M059J (cell line): Measurements from ENCODE around the gene OGFOD3. TPM values are rescaled to one million over a fixed set of nuclear protein-coding genes. Genes with fewer than 3 reads are reported as not detected.
"Not testable (repeated sequence)": the region's sequence is repeated elsewhere in the genome, so short reads cannot be mapped to it uniquely, and the experiment has no call there.

ENCODE experiments used
- DNase-seq: peaks from one replicate; pipeline ENCODE4 v3.0.0-alpha.2; 2012; ENCODE audit warnings: low read depth
- total RNA-seq: library from RNA; depleted of rRNA; stranded (reverse); fragments of >200 nt; shearing (Covaris generic); gene quantifications from 2 replicates; pipeline ENCODE4 v1.2.3, GENCODE V29; 2014

Gene OGFOD3
- total RNA-seq, 1 experiment from 2014 or later: 57.7 TPM

DNA sequence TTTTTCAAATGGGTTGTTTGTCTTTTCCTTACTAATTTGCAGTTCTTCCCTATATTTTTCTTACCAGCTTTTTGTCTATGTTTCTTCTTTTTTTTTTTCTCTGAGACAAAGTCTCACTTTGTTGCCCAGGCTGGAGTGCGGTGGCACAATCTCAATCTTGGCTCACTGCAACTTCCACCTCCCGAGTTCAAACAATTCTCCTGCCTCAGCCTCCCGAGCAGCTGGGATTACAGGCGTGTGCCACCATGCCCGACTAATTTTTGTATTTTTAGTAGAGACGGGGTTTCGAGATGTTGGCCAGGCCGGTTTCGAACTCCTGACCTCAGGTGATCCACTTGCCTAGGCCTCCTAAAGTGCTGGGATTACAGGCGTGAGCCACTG, 45.3 kb downstream of the OGFOD3 start:
- not testable (repeated sequence) for DNase-seq

DNA sequence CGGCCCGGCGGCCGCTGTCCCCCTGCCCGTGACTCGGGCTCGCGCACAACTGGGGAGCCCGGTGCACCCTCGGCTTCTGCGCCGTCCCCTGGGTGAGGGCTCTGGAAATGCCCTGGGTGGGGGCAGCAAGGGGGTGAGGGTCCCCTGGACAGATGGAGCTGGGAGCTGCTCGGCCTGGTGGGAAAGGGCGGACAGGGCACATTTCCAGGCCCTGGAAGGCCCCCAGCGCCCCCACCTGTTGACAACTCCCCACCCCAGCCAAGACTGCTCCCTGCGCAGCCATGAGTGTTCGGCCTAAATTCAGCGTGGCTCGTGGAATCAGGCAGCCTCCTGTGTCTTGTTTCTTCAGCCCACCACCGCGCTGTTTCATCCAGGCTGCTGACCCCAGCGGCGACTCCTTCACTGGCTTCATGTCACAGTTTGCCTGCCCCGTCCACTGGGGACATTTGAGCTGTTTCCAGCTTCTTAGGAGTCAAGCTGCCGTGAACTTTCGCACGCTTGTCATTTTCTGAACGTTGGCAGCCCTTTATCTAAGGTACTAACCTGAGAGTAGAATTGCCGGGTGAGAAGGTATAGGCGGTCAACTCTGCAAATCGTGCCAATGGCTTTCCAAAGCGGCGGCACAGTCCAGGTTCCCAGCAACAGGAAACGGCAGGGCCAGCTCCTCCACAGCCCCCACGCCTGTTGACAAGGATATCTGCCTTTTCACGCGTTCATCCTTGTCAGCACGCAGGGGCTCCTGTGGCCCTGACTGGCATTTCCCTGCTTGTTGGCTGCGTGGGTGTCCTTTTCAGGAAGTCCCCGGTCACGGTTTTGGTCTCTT, 45.9 kb downstream of the OGFOD3 start:
- DNase-seq: no peak

DNA sequence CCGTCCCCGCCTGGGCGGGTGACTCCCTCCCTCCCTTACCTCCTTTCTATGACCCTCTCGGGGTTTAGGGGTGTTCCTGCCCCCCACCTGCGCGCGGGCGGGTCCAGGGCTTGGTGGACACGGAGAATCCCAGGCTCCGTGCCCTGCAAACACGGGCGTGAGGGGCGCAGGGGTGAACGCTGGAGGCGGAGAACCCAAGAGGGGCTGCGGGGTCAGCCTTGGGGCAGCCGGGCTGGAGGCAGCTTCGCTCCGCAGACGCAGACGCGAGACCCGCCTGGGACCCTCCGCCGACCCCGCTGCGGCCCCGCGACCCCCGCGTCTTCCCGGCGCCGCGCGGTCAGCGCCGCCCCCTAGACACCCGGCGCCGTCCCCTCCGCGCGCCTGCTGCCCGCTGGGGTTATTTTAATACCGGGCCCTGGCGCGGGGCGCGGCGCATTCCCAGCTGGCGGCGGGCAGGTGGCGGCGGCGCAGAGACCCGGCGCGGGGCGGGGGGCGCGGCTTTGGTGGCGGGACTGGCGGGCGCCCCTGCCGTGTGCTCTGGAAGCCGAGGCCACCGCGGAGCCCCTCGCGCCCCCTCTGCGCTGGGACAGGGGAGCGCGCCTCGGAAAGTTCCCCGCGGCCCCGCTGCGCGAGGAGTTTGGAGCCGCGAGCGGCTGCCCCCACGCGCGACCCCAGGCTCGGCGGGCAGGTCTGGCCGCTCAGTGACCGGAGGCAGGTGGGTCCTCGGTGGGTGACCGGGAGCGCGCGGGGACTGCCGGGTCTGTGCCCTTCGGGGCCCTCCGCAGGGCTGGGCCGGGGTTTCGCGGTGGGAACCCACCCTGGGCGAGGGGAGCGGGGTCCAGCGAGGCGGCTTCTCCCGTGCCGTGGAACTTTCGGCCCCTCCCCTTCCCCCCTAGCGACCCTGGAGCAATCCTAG, 46.8 kb downstream of the OGFOD3 start, which contains the start of gene UTS2R:
Gene UTS2R, plus strand, starts transcription at position 433 of the 916 bp plus-strand sequence. CDS start 2,560 bp downstream, outside the sequence.
- DNase-seq: no peak

- DNase-seq: peak; percentile 18
These were observed 47.7 kb downstream of the OGFOD3 start for GRCh38 chr17:82370471-82371332.

GRCh38 chr17:82369211-82369610, 49.2 kb downstream of the OGFOD3 start:
- no peak for DNase-seq

GRCh38 chr17:82367724-82368524, 50.5 kb downstream of the OGFOD3 start:
- DNase-seq: peak; percentile 17

DNA sequence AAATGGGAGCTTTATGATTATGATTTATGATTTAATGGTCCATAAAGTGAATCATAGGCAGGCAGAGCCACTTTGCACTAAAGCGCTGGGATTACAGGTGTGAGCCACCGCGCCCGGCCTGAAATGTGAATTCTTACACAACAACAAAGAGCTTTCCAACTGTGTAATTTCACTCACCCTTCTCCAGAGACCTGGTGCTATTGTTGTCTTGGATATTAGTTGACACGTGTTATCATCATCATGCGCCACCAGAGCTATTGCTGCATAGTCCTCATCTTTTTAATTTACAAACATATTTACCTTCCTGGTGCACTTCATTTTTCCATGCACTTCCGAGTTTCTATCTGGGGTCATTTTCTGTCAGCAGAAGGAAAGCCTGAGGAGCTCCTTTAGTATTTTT, 51.6 kb downstream of the OGFOD3 start:
- DNase-seq: no peak

DNA sequence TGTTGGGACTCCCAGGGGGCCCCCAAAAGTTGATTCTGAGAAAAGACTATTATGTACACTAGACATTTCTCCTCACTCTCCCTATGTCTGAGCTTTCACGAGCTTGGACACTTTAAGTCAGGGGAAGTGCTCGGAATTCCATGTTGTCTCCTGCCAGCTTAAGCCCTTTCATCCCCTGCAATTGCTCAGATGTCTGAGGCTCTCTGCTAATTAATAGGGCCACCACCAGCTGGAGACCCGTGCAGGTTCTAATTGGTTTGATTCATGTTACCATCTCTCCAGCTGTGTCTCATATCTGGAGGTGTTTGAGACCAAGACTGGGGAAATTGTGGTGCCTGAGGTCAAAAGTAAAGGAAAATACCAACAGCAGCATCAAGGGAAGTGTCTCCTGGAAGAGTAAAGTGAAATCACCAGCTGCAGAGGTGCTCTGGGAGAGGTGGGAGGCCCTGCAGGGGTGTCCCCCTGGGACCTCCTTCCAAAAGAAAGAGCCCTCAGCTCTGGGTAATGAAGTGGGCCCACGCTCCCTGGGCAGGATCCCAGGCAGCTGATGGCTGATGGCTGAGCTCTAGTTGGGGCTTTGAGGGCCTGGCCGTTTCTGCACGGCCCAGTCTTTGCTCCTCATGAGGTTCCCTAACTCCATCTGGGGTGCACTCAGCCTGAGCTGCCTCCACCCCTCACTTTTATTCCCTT, 52.6 kb downstream of the OGFOD3 start:
- DNase-seq: no peak

DNA sequence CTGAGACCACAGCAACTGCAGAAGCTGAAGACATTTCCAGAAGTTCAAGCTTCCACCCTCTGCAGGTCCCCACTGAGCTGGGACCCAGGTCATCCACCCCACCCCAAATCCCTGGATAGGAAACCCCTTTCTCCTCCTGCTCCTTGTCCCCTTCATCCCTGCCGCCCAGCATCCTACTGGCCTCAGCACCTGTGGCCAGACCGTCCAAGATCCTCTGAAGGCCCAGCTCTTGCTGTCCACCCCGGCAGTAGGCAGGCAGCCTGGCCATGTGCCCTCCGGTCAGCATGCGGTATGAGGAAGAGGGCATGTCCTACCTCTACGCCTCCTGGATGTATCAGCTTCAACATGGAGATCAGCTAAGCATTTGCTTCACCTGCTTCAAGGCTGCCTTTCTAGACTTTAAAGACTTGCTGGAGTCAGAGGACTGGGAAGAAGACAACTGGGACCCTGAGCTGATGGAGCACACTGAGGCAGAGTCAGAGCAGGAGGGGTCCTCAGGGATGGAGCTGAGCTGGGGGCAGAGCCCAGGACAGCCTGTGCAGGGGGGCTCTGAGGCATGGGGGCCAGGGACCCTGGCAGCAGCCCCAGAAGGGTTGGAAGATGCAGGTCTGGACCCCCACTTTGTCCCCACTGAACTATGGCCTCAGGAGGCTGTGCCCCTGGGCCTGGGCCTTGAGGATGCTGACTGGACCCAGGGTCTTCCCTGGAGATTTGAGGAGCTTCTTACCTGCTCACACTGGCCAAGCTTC, 56.3 kb downstream of the OGFOD3 start:
- no peak for DNase-seq

DNA sequence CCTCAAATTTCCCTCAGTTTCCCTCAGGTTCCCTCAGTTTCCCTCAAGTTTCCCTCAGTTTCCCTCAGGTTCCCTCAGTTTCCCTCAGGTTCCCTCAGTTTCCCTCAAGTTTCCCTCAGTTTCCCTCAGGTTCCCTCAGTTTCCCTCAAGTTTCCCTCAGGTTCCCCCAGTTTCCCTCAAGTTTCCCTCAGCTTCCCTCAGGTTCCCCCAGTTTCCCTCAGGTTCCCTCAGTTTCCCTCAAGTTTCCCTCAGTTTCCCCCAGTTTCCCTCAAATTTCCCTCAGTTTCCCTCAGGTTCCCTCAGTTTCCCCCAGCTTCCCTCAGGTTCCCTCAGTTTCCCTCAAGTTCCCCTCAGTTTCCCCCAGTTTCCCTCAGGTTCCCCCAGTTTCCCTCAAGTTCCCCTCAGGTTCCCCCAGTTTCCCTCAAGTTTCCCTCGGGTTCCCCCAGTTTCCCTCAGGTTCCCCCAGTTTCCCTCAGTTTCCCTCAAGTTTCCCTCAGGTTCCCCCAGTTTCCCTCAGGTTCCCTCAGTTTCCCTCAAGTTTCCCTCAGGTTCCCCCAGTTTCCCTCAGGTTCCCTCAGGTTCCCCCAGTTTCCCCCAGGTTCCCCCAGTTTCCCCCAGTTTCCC, 58.8 kb downstream of the OGFOD3 start:
- not testable (repeated sequence) for DNase-seq

- no peak for DNase-seq
These were observed 59.7 kb downstream of the OGFOD3 start, which contains the start of gene TEX19 for GRCh38 chr17:82358465-82359350. TSS of gene TEX19 (plus strand) at chr17:82359247. CDS start at chr17:82362151, 2,904 bp downstream.

DNA sequence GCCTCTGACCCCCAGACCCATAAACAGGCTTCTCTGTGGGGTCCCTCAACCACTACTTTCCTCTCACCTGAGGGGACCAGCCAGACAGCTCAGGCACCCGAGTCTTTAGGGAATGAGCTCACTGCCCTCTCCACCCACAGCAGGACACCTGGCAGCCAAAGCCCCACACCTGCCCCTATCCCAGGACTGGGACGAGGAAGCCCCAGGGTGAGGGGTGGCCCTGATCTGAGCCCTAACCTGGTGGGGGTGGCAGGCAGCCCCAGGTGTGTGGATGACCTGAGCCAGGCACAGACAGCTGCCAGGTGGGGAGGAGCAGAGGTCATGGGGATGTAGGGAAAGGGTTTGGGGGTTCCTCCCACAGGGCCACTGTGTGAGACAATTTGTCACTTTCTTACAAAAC, 61.0 kb downstream of the OGFOD3 start:
- no peak for DNase-seq

DNA sequence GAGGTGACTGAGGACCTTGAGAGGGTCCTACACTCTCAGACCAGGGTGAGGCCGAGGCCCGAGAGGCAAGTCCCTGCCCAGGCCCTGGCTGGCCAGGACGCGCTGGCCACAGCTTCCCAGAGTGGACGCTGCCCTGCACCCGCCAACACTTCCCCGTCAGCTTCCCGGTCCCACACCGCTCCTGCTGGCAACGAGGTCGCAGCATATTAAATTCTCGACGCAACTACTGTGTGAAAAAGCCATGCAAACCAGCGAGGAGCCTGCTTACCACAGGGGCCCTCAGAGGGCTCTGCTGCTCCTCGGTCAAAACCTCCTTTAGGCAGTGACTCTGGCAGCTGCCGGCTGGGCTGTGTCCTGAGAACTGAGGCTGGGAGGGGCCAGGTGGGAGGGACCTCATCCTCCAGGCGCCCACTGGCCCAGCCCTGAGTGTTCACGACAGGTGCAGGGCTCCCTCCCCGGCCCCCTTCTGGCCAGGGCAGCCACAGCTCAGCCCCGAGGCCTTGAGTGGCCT, 61.5 kb downstream of the OGFOD3 start:
- no peak for DNase-seq

DNA sequence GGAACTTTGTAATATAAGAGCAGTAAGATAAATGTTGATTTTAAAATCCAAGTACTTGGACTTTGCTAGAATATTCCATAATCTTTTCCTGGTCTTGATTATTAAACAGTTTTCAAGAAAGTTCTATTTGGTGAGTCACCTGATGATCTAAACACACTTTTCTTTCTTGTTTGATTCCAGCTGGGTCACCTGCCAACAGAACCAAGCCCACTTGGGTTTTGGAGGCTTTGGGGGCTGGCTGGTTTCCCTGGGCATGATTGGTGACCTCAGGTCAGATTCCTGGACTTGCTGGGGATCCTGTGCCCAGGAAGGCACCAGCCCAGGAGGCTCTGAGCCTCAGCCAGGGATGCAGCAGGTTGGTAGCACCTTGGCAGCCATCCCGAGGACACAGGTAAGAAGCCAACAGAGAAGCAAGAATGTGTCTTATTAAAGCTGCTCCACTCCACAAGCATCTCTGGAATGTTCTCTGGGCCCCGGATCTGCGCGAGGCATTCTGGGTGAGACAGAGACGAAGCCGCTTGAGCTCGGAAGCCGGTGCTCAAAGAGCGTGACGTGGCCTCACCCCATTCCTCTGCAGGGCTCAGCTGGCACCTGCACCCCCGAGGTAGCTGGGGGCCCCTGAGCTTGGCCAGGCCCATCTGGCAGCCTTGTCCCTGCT, 62.5 kb downstream of the OGFOD3 start:
- DNase-seq: no peak

- no peak for DNase-seq
These were observed 63.5 kb downstream of the OGFOD3 start for GRCh38 chr17:82354804-82355308.

- DNase-seq: no peak
These were observed 64.9 kb downstream of the OGFOD3 start for GRCh38 chr17:82353484-82353883.
